HG03571 (cell line): ENCODE measurements around the gene PTPRO.
A peak's percentile ranks its signal among the peaks of the same experiment; 100 is the strongest.

Source experiments
- ATAC-seq: cut with Tn5 transposase; IDR thresholded peaks from one replicate; pipeline ENCODE4 v1.9.1; 2021; ENCODE audit not compliant: unreplicated experiment

PTPRO gene

GRCh38 chr12:15550793-15551192 lies 228.5 kb downstream of the PTPRO start:
- ATAC-seq: no peak

- ATAC-seq: no peak
These were observed 233.1 kb downstream of the PTPRO start for GRCh38 chr12:15555446-15555845.

GRCh38 chr12:15556411-15557102 lies 234.2 kb downstream of the PTPRO start:
- no peak for ATAC-seq

GRCh38 chr12:15558915-15559528 lies 236.7 kb downstream of the PTPRO start:
- no peak for ATAC-seq

GRCh38 chr12:15561396-15561795 lies 239.1 kb downstream of the PTPRO start:
- no peak for ATAC-seq

- no peak for ATAC-seq
These were observed 240.0 kb downstream of the PTPRO start for GRCh38 chr12:15562263-15562662.

GRCh38 chr12:15563663-15564062 lies 241.4 kb downstream of the PTPRO start:
- ATAC-seq: peak; percentile 56

- no peak for ATAC-seq
These were observed 252.0 kb downstream of the PTPRO start for GRCh38 chr12:15574353-15574752.

GRCh38 chr12:15575671-15576541 lies 253.6 kb downstream of the PTPRO start:
- no peak for ATAC-seq

- ATAC-seq: no peak
These were observed 258.1 kb downstream of the PTPRO start for GRCh38 chr12:15580431-15580830.

GRCh38 chr12:15581006-15581405 lies 258.7 kb downstream of the PTPRO start:
- no peak for ATAC-seq

- ATAC-seq: no peak
These were observed 261.5 kb downstream of the PTPRO start for GRCh38 chr12:15583804-15584203.

GRCh38 chr12:15584366-15585041 lies 262.2 kb downstream of the PTPRO start:
- ATAC-seq: no peak

- ATAC-seq: no peak
These were observed 267.2 kb downstream of the PTPRO start for GRCh38 chr12:15589328-15590032.

- peak; percentile 95 for ATAC-seq
These were observed 268.0 kb downstream of the PTPRO start for GRCh38 chr12:15590180-15590826.

GRCh38 chr12:15591811-15592210 lies 269.5 kb downstream of the PTPRO start:
- ATAC-seq: no peak

GRCh38 chr12:15592934-15593333 lies 270.6 kb downstream of the PTPRO start:
- no peak for ATAC-seq

- ATAC-seq: no peak
These were observed 273.9 kb downstream of the PTPRO start for GRCh38 chr12:15596174-15596573.

- ATAC-seq: no peak
These were observed 275.0 kb downstream of the PTPRO start for GRCh38 chr12:15597125-15597830.
